Measurements from ENCODE around the gene DNAI4. TPM values are rescaled to one million over a fixed set of nuclear protein-coding genes. Genes with fewer than 3 reads are reported as not detected.

DNAI4 gene
- total RNA-seq, 1 experiment from 2014 or later, result 3.9 TPM

Other genes with a start within 250 kb of the DNAI4 start
- gene DYNLT5, start 172.4 kb downstream of the DNAI4 start, total RNA-seq (2021; ENCODE audit: unreplicated experiment), result not detected
- not detected for gene INSL5, start 123.6 kb downstream of the DNAI4 start, total RNA-seq (2021; ENCODE audit: unreplicated experiment)
- 28.7 TPM for gene MIER1, start 134 bp upstream of the DNAI4 start, total RNA-seq (2021; ENCODE audit: unreplicated experiment)
- 6.1 TPM for gene SLC35D1, start 129.3 kb upstream of the DNAI4 start, total RNA-seq (2021; ENCODE audit: unreplicated experiment)
- gene C1orf141, start 210.1 kb upstream of the DNAI4 start, total RNA-seq (2021; ENCODE audit: unreplicated experiment), result not detected
- gene IL23R, start 241.6 kb upstream of the DNAI4 start, total RNA-seq (2021; ENCODE audit: unreplicated experiment), result not detected